Omental fat pad (tissue), 4 donors: ENCODE data around the gene ADGRB3. TPM values are rescaled to one million over a fixed set of nuclear protein-coding genes. Genes with fewer than 3 reads are reported as not detected.

Source experiments
- ATAC-seq: fragments of 150-250 bp; one replicate; pipeline ENCODE4 v1.9.1; 2016; ENCODE audit warnings: mild to moderate bottlenecking, moderate library complexity; ENCODE audit not compliant: low FRiP score
- DNase-seq: peaks from one replicate; pipeline ENCODE4 v3.0.0-alpha.2; 2019; ENCODE audit warnings: low spot score
- total RNA-seq, 4 donors: library from RNA; depleted of rRNA; stranded (reverse); fragments of >200 nt; gene quantifications; one replicate each; pipeline ENCODE4 v1.1.0, GENCODE V29; 2016
- TF ChIP-seq, protein P1 (sequence below), 3 donors: fragments of 450-650 bp; IDR thresholded peaks; one replicate each; pipeline ENCODE4 v1.5.1; 2016 to 2017; ENCODE audit warnings: antibody characterized with exemption in 3 of 3, mild to moderate bottlenecking in 3 of 3, moderate library complexity in 2 of 3

The ADGRB3 gene
- total RNA-seq, 4 donors from 2014 or later: 0.84 to 4.4 (median 1.9) TPM

DNA sequence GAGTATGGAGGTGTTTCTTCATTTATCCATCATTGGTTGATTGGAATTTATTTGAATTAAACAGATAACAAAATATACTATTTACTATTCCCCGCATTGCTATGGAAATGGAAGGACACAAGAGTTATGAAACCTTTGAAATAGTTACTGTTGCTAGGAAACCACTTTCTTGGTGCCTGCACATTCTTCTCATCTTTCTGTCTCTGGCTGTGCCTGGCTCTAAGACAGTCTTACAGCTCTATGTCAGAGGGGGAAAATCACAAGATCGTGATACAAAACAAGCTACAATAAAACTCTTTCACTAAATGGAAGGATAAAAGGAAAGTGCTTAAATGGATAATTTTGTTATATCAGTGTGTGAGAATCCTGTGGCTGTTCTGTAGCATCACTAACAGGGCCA lies 708.8 kb downstream of the ADGRB3 start:
- TF ChIP-seq, protein P1, sequence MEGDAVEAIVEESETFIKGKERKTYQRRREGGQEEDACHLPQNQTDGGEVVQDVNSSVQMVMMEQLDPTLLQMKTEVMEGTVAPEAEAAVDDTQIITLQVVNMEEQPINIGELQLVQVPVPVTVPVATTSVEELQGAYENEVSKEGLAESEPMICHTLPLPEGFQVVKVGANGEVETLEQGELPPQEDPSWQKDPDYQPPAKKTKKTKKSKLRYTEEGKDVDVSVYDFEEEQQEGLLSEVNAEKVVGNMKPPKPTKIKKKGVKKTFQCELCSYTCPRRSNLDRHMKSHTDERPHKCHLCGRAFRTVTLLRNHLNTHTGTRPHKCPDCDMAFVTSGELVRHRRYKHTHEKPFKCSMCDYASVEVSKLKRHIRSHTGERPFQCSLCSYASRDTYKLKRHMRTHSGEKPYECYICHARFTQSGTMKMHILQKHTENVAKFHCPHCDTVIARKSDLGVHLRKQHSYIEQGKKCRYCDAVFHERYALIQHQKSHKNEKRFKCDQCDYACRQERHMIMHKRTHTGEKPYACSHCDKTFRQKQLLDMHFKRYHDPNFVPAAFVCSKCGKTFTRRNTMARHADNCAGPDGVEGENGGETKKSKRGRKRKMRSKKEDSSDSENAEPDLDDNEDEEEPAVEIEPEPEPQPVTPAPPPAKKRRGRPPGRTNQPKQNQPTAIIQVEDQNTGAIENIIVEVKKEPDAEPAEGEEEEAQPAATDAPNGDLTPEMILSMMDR (IDR thresholded peaks at IDR 0.05): no peak
- no peak for ATAC-seq
- DNase-seq: no peak

DNA sequence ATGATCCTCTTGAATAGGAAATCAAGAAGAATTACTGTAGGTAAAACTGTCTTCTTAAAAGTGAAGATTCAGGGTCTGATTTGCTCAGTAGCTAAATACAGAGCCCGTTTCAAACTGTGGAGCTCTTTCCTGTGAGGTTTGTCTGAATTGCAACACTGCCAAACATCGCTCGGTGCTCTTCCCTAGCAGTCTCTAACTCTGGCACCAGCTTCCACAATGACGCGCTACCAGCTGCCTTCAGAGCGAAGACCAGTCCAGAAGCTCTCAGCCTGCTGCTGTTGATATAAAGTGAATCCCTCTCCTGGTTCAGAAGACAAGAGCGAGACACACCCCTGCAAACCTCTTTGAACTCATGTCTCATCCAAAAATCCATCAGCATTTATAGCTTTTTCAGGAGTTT lies 714.7 kb downstream of the ADGRB3 start:
- TF ChIP-seq, protein P1 (IDR thresholded peaks at IDR 0.05): no peak
- no peak for ATAC-seq
- DNase-seq: no peak

DNA sequence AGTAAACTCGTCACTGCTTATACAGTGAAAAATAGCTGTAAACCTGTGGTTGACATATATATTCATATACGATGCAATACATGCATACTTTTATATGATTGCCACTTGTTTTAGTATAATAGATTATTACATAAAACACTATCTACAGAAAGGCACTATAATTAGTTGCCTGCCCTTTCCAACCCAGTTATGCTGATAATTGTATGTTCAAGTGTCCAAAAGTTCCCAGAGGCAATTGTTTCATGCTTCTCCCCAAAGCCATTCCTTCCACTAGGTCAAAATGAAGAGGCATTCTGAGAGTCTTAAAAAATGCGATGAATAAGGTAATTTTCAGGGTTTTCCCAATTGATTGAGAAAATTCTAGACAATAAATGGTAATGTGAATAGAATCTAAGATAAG lies 727.1 kb downstream of the ADGRB3 start:
- TF ChIP-seq, protein P1 (IDR thresholded peaks at IDR 0.05): no peak
- ATAC-seq: no peak
- DNase-seq: no peak

DNA sequence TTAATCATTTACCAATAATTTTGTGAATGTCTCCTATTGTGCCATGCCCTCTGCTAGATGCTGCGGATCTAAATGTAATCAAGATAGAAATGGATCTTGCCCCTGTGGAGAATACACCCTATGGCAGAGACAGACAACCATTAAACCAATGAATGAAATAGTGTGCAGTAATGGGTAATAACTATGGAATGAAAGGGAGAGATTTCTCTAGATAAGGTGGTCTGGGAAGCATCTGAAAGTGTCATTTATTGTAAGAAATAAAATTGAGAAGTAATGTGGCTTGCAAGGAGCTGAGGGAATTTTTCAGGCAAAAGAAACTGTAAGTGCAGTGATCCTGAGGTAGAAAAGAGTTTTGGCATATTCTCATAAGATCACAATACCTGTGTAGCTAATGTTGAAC lies 731.7 kb downstream of the ADGRB3 start:
- DNase-seq (no peak), ATAC-seq (no peak)
- TF ChIP-seq, protein P1 (IDR thresholded peaks at IDR 0.05): no peak

DNA sequence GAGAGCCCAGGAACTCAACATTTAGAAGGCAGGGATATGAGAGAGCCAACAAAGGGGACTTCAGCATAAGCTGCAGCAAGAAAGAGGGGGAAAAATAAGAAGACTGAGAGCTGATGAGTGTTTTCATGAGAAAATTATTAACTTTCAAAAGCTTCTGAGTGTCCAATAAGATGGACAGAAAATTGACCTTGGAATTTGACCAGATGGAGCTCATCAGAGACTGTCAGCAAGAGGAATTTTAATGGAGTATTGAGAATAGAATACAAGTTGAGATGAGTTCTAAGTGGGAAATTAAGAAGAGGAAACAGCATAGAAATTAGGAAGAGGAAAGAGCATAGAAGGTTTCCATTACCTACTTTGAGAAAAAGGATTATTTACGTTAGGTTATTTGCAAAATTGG lies 733.5 kb downstream of the ADGRB3 start:
- no peak for ATAC-seq
- TF ChIP-seq, protein P1 (IDR thresholded peaks at IDR 0.05): no peak

DNA sequence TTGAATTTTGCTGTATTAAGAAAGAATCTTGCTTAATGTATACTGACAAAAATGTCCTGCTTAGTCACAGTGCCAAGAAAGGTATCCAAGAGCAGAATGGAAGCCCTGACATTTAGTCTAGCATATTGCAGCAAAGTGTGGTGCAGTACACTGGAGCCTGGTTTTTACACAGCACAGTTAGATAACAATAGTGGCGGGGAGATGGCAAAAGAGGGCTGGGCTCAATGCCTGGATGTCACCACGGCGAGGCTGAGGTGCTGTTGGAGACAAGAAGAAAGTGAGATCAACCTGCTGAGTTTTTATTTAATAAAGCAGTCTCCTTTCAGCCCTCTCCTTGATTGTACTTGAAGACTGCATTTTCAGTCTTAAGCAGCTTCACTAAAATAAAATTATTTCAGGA lies 735.7 kb downstream of the ADGRB3 start:
- ATAC-seq: no peak

More for the DNA sequence above, 733.5 kb downstream of the ADGRB3 start:
- no peak for DNase-seq

DNA sequence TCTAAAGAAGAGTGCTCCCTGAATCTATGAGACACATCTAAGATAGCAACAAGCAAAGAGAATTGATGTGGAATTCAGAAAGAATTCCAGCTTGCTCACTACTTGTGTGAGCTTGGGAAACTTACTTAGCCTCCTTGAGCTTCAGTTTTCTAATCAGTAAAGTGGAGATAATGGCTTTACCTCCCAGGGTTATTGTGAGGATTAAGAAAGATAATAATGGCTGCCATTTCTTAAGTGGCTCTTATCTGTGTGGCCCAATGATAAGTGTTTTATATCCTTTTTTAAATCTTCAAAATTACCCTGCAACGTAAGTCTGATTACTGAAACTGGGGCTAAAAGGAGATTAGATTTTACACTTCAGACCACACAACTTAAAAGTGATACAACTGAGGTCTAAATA lies 743.2 kb downstream of the ADGRB3 start:
- no peak for ATAC-seq
- TF ChIP-seq, protein P1 (IDR thresholded peaks at IDR 0.05): no peak
- no peak for DNase-seq

More for the DNA sequence above, 735.7 kb downstream of the ADGRB3 start:
- DNase-seq: no peak
- TF ChIP-seq, protein P1 (IDR thresholded peaks at IDR 0.05): no peak
